ENCODE results near the gene THSD7A.

The THSD7A gene

DNA sequence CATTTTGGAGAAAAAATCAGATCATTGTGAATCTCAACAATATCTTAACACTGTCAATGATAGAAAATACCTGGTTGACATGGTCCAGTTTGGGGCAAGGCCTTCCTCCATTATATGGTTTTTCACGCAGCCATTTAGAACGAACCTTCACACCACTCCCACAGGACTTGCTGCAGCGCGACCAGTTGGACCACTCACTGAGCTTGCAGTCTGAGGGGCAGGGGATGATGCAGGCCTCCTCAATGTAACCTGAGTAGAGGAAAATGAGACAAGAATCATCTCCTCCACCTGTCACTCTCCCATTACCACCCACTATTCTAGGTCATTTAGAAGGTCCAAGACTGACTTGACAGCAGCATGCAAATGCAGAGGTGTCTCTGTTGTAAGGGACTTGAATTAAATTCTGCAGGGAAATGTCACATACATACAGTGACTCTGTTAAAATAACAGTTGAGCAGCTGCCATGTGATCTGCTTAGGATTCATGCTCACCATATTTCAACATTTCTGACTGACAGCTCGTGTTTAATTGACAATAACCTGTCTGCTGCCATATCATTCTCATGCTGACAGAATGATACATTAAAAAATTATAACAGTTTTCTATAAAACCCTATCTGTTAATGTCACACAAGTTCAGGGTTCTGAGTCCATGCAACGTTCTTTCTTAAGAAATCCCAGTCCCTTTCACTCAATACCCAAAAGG is 403.0 kb downstream of the THSD7A start:
- Mint-ChIP-seq H3K9me3 (no peaks in the 10 kb centered on the region), H3K4me3 (no peak overlapping the region), H3K27ac (no peak overlapping the region), H3K4me1 (ENCODE audit: low read depth) (no peaks in the 10 kb centered on the region), H3K27me3 (no peaks in the 10 kb centered on the region), H3K36me3 (ENCODE audit: low read depth) (no peaks in the 10 kb centered on the region)

DNA sequence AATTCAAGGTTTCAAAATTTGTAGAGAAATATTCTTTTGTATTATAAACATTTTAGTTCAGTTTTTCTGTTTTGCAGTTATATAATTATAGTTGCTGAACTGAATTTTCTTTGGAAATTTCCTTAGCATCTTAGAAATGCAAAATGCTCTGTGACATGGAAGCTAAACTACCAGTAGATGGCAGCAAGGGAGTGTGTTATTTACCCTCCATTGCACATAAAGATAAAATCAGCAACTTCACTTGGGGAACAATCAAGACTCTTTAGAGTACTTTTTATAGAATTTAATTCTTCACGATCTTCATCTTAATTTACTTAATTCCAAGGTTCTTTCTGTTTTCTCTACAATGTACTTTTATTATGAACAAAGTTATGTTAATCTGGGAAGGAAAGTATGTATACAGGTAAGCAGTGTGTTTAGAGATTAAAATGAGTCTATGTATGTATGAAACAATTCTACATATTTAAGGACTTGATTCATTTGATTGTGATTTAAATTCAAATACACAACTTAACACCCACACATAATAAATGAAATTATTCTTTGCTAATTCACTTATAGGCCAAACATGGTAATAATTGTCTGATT is 404.2 kb downstream of the THSD7A start:
- H3K4me1 Mint-ChIP-seq (ENCODE audit: low read depth), result no peaks in the 10 kb centered on the region
- no peaks in the 10 kb centered on the region for H3K9me3 Mint-ChIP-seq
- H3K27ac Mint-ChIP-seq, result no peak overlapping the region
- H3K36me3 Mint-ChIP-seq (ENCODE audit: low read depth), result no peaks in the 10 kb centered on the region
- H3K4me3 Mint-ChIP-seq, result no peak overlapping the region
- H3K27me3 Mint-ChIP-seq, result no peaks in the 10 kb centered on the region

DNA sequence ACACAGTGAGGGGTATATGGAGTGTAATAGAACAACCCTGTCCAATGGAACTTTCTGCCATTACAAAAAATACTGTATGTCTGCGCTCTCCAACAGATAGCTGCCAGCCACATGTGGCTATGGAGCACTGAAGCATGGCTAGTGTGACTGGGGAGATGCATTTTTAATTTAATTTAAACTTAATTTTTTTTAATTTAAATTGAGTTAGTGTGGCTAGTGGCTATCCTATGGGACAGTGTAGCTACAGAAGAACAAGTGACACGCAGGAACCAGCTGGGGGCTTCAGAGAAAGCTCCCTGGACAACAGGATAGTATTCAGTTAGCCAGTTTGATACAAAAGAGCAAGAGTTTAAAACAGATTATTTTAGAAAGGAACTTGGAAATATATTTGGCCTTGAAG is 408.0 kb downstream of the THSD7A start:
- H3K36me3 Mint-ChIP-seq (ENCODE audit: low read depth), result no peaks in the 10 kb centered on the region
- no peaks in the 10 kb centered on the region for H3K4me1 Mint-ChIP-seq (ENCODE audit: low read depth)
- no peaks in the 10 kb centered on the region for H3K9me3 Mint-ChIP-seq
- H3K4me3 Mint-ChIP-seq, result no peak overlapping the region
- no peak overlapping the region for H3K27ac Mint-ChIP-seq
- no peaks in the 10 kb centered on the region for H3K27me3 Mint-ChIP-seq

DNA sequence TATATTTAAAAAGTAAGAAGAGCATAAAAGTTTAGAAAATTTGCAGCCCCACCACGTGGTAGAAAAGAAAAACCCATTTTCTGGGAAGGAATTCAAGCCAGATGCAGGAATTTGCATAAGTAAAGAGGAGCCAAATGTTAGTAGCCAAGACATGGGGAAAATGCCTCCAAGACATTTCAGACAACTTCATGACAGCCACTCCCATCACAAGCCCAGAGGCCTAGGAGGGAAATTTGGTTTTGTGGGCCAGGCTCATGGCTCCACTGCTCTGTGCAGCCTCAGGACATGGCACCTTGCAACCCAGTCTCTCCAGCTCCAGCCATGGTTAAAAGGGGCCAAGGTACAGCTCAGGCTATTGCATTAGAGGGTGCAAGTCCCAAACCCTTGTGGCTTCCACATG is 411.9 kb downstream of the THSD7A start:
- no peak overlapping the region for H3K4me3 Mint-ChIP-seq
- no peaks in the 10 kb centered on the region for H3K9me3 Mint-ChIP-seq
- H3K36me3 Mint-ChIP-seq (ENCODE audit: low read depth), result no peaks in the 10 kb centered on the region
- no peaks in the 10 kb centered on the region for H3K27me3 Mint-ChIP-seq
- no peak overlapping the region for H3K27ac Mint-ChIP-seq
- H3K4me1 Mint-ChIP-seq (ENCODE audit: low read depth), result no peaks in the 10 kb centered on the region

DNA sequence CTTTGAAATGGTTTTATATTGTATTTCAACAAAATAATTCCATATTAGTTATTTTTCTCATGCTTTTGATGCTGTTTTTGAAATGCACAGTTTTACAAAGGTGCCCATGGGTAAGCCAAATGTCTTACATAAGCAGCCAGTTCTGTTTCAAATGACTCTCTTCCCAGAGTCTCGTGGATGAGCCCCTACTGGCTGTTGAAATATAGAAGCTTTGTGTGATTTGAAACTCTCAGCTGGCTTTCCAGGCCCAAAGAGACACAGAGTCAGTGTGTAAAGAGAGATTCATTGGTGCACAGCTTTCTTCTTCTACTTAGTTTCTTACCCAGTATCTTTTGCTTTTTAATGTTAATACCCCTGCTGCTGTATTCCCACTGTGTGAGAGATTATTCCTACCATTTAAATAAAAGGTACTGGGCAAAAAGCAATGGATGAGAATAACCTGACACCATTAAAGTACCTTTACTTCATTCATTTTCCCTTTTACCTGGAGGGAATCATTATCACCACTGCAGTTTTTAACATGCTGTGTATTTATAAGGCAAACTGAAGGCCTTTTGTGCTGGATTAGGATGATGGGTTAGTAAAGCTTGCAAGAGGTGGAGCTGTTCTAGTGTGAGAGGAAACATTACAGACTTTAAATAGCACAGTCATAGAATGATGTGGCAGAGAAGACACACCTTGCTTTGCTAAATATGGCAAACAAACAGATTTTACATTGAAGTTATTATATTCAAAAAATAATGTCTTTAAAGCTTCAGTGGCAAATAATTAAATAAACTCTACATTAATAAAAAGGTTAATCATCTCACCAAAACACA is 415.1 kb downstream of the THSD7A start:
- Mint-ChIP-seq H3K27me3 (no peaks in the 10 kb centered on the region), H3K27ac (no peak overlapping the region), H3K4me3 (no peak overlapping the region), H3K36me3 (ENCODE audit: low read depth) (no peaks in the 10 kb centered on the region), H3K9me3 (no peaks in the 10 kb centered on the region), H3K4me1 (ENCODE audit: low read depth) (no peaks in the 10 kb centered on the region)

DNA sequence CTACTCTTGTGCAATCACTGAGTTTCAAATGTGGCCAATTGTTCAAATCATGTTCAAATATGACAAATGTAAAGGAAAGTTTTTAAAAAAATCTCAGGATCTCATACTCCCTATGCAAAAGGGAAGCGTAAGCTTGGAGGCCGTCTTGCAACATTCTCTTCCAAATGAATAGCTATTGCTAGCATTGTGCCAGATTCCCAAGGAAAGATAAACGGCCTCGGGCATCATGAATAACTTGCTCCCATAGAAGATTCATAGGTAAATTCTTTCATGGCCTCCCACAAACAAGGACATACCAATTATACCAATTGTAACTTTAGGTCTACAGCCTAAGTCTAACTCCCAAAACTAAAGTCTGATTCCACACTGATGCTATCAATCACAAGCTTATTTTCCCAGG is 416.9 kb downstream of the THSD7A start:
- H3K4me1 Mint-ChIP-seq (ENCODE audit: low read depth), result no peaks in the 10 kb centered on the region
- no peaks in the 10 kb centered on the region for H3K36me3 Mint-ChIP-seq (ENCODE audit: low read depth)
- H3K27me3 Mint-ChIP-seq, result no peaks in the 10 kb centered on the region
- H3K9me3 Mint-ChIP-seq, result no peaks in the 10 kb centered on the region
- no peak overlapping the region for H3K27ac Mint-ChIP-seq
- no peak overlapping the region for H3K4me3 Mint-ChIP-seq

DNA sequence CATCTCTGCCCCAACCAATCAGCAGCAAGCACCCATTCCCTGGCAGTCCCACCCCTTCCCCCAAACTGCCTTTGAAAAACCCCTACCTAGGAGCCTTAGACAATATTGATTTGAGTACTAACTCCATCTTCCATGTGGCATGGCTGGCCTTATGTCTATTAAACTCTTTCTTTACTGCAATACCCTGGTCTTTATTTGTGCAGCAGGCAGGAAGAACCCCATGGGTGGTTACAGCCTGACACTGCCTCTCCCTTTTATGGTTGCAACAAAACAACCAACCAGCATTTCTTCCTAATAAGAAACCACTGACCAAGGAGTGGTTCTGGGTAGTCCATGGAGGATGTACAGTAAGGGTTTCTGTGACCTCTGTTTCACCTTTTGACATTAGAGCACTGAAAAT is 418.1 kb downstream of the THSD7A start:
- no peak overlapping the region for H3K27ac Mint-ChIP-seq
- H3K4me1 Mint-ChIP-seq (ENCODE audit: low read depth), result no peaks in the 10 kb centered on the region
- H3K4me3 Mint-ChIP-seq, result no peak overlapping the region
- no peaks in the 10 kb centered on the region for H3K27me3 Mint-ChIP-seq
- H3K36me3 Mint-ChIP-seq (ENCODE audit: low read depth), result no peaks in the 10 kb centered on the region
- no peaks in the 10 kb centered on the region for H3K9me3 Mint-ChIP-seq

DNA sequence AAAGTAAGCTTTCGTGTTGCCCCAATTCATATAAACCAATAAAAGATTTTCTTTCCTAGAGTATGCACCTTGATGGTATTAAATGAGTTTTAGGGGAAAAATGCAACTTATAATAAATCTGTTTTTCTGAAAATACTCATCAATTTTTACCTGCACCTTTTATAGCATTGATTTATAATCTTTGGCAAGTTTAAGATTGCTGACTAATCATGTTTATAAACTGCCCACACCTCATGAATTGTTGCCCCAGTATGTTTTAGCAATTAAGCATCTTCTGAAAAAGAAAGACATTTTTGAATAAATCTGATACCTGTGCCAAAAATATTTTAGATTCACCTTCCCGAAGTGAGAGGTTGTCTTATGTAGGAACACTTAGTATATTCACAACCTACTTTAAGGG is 420.0 kb downstream of the THSD7A start:
- Mint-ChIP-seq H3K4me1 (ENCODE audit: low read depth) (no peaks in the 10 kb centered on the region), H3K27ac (no peak overlapping the region), H3K9me3 (no peaks in the 10 kb centered on the region), H3K4me3 (no peak overlapping the region), H3K27me3 (no peaks in the 10 kb centered on the region), H3K36me3 (ENCODE audit: low read depth) (no peaks in the 10 kb centered on the region)

DNA sequence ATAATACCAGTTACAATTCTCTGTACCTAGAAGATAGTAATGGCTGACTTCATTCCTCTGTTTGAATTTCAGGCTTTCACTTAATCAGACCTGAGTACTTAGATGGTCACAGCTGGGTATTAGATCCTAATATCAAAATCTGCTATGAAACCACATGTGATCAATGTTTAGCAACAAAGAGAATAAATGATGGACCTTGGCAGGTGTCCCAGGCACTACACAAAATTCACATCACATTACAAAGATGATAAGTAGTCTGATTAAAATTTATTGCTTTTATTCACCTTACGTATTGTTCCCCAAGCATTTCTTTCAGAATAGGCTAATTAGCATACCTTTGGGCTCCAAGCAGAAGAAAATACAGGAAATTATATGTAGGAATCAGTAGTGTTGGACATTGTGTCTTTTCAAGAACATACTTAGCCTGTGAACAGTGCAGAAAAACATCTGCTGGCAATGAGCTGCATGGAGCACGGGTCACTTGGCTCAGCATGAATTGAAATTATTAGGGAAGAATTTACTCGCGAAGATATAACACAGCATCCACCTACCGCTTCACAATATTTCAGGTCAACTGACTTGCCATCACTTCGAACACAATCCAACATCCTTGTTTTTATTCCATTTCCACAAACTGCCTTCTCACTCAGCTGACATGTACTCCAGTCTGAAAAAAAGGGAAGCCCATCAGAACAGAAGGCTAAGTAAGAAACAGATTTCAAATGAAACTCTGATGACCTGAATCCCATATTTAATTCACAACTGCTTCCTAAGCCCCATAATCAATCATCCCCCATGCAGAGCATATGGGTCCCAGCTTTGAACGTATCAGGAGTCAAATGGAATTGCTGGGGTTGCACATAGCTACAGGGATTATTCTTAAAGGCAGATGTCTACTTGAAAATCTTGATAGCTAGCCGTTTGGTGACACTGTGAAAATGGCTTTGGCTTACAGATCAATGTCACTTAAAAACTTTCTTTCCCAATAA is 421.0 kb downstream of the THSD7A start:
- Mint-ChIP-seq H3K27me3 (no peaks in the 10 kb centered on the region), H3K4me1 (ENCODE audit: low read depth) (no peaks in the 10 kb centered on the region), H3K9me3 (no peaks in the 10 kb centered on the region), H3K4me3 (no peak overlapping the region), H3K36me3 (ENCODE audit: low read depth) (no peaks in the 10 kb centered on the region), H3K27ac (no peak overlapping the region)

DNA sequence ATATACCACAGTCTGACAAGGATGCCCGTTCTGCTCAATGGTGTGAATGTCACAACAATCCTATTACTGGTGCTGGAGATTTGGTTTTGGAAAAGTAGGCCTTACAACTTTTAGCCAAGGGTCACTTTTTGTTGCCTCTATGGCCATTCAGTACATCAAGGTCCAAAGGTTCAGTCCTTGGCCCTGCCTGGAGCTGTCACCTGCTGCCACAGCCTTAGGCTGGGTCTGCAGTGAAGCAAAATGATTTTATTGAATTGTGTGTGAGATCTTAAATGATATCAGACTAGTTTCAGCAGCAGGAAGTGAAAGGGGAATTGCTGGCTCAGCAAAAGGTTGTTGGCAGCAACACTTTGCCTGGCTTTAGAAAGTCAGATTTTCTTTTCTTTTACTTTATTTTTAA is 427.6 kb downstream of the THSD7A start:
- no peaks in the 10 kb centered on the region for H3K4me1 Mint-ChIP-seq (ENCODE audit: low read depth)
- H3K27ac Mint-ChIP-seq, result no peak overlapping the region
- no peaks in the 10 kb centered on the region for H3K27me3 Mint-ChIP-seq
- H3K4me3 Mint-ChIP-seq, result no peak overlapping the region
- peaks cover 4% of the 10 kb centered on the region for H3K9me3 Mint-ChIP-seq
- H3K36me3 Mint-ChIP-seq (ENCODE audit: low read depth), result no peaks in the 10 kb centered on the region

DNA sequence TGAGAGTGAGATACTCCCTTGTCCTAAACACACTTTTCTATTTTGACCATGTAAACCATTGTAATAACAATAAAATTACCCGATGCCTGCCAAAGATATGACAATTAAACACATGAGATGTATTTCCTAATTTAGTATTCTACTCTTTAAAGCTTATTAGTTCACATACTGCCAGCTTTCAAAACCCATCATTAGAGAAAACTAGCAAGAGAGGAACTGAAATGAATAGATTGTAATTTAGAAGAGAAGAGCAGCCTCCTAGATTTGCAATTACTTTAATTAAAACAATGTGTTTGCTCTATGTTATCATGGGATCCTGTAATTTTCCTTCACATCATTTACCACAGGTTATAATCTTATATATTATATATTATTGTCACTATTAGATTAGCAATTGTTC is 428.2 kb downstream of the THSD7A start:
- Mint-ChIP-seq H3K4me1 (ENCODE audit: low read depth) (no peaks in the 10 kb centered on the region), H3K27me3 (no peaks in the 10 kb centered on the region), H3K27ac (no peak overlapping the region), H3K4me3 (no peak overlapping the region), H3K36me3 (ENCODE audit: low read depth) (no peaks in the 10 kb centered on the region), H3K9me3 (peaks cover 4% of the 10 kb centered on the region)

DNA sequence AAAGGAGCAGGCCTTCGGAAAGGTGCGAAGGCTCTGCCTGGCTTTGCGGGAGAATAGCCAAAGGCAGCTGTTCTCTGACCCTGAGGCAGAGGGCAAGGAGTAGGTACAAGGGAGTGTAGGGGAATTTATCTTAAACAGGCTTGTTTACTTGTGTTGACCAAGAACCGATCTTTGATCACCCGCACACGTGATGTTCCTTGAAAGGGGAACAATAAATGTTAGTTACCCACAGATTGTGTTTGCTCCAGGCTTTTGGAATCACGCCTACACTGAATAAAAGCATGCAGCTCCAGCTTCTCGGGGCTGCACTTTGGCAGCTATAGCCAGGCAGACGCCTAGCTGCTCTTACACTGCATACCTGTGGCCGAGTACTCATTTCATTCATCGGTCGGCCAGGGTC is 437.6 kb downstream of the THSD7A start:
- Mint-ChIP-seq H3K36me3 (ENCODE audit: low read depth) (no peaks in the 10 kb centered on the region), H3K9me3 (peaks cover 8% of the 10 kb centered on the region), H3K27ac (no peak overlapping the region), H3K27me3 (no peaks in the 10 kb centered on the region), H3K4me1 (ENCODE audit: low read depth) (no peaks in the 10 kb centered on the region), H3K4me3 (no peak overlapping the region)

DNA sequence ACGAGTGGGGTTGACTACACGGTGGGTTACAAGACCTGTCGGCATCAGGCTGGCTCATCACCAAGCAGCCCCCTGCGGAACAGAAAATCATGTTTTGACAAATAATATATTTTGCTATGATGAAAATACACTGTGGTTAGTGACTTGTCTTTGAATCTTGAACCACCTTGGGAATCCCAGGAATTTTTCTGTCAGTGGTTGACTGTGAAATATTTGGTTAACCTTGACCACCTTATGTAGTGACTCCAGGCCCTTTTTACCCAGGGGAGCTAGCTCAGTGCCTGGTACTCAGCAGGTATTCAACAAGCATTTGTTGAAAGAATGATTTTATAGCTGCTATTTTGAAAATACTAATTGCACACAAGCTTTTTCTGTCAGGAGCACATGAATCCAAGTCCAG is 452.4 kb downstream of the THSD7A start:
- Mint-ChIP-seq H3K27ac (no peak overlapping the region), H3K36me3 (ENCODE audit: low read depth) (no peaks in the 10 kb centered on the region), H3K4me1 (ENCODE audit: low read depth) (no peaks in the 10 kb centered on the region), H3K4me3 (no peak overlapping the region), H3K27me3 (no peaks in the 10 kb centered on the region), H3K9me3 (no peaks in the 10 kb centered on the region)

DNA sequence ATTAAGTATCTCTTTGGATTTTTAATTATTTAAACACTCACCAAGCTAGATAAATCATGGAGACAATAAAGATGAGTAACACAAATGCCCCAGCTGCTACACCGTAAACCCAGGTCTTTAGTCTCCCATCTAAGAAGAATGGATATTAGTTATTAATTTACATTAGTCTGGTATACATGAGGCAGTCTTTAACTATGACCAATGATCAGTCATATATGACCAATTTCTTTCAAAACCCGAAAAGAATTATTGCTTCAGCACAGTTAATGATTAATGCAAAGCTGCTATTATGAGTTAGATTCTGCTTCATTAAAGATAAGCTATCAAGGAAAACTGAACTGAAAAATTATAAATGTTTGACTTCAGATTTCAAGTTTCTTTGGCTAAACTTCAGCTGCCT is 455.5 kb downstream of the THSD7A start:
- Mint-ChIP-seq H3K27ac (no peak overlapping the region), H3K4me1 (ENCODE audit: low read depth) (no peaks in the 10 kb centered on the region), H3K36me3 (ENCODE audit: low read depth) (no peaks in the 10 kb centered on the region), H3K4me3 (no peak overlapping the region), H3K27me3 (no peaks in the 10 kb centered on the region), H3K9me3 (no peaks in the 10 kb centered on the region)

DNA sequence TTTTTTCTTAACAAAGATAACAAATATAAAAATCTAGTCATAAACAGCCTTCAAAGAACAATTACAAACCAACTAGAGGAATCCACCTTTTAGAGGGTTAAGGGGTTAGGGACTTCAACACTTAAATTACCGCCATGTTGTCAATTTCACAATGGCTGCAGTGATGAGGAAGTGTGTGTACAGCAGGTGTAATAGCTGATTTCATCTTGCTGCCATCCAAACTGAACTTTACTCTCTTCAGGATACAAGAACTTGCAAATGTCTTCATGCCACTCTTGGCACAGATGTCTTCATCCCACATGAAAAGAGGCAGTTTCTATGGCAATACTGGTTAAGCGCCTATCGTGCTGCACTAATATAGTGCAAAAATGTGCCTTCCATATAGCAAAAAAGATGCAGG is 457.4 kb downstream of the THSD7A start:
- Mint-ChIP-seq H3K27me3 (no peaks in the 10 kb centered on the region), H3K4me3 (no peak overlapping the region), H3K36me3 (ENCODE audit: low read depth) (no peaks in the 10 kb centered on the region), H3K9me3 (no peaks in the 10 kb centered on the region), H3K27ac (no peak overlapping the region), H3K4me1 (ENCODE audit: low read depth) (no peaks in the 10 kb centered on the region)

Data from stimulated activated naive CD8-positive, alpha-beta T cell treated with anti-CD3 and anti-CD28 coated beads, Interleukin-15, Interleukin-2, amounts not matched to agents 100 ng/mL and 50 ng/mL, for 24 hours (primary cell).